Measurements from ENCODE around the gene EGFR. TPM values are rescaled to one million over a fixed set of nuclear protein-coding genes. Genes with fewer than 3 reads are reported as not detected.

The EGFR gene
- polyA plus RNA-seq, 1 experiment: 62.6 TPM

- DNase-seq (ENCODE audit: low read depth, low spot score): no peak
- CTCF ChIA-PET: interaction anchor here (1.6 kb wide), 1 partner anchor 66 kb away, joined by 3 read pairs; no protein-coding TSS in a partner anchor
- POLR2A ChIA-PET: no interaction called here
- H3K27ac ChIP-seq (ENCODE audit: low read depth, low read length): no peak overlapping the region
- TF ChIP-seq CTCF (IDR thresholded peaks at IDR 0.05; ENCODE audit: low read depth, low read length): no peak
- H3K27me3 ChIP-seq (ENCODE audit: control insufficient read depth, insufficient read depth, low read length): no peaks in the 10 kb centered on the region
- H3K9me3 ChIP-seq (ENCODE audit: control insufficient read depth, insufficient read depth, low read length): no peaks in the 10 kb centered on the region
- H3K4me3 ChIP-seq (ENCODE audit: low read depth, low read length): no peak overlapping the region
These were observed 169.8 kb downstream of the EGFR start for GRCh38 chr7:55188590-55189138.

- no peak overlapping the region for H3K27ac ChIP-seq (ENCODE audit: low read depth, low read length)
- CTCF ChIA-PET: interaction anchor here (1.6 kb wide), 1 partner anchor 66 kb away, joined by 3 read pairs; no protein-coding TSS in a partner anchor
- no peak overlapping the region for H3K4me3 ChIP-seq (ENCODE audit: low read depth, low read length)
- H3K27me3 ChIP-seq (ENCODE audit: control insufficient read depth, insufficient read depth, low read length): no peaks in the 10 kb centered on the region
- no peak for TF ChIP-seq CTCF (IDR thresholded peaks at IDR 0.05; ENCODE audit: low read depth, low read length)
- POLR2A ChIA-PET: no interaction called here
- DNase-seq (ENCODE audit: low read depth, low spot score): no peak
- no peaks in the 10 kb centered on the region for H3K9me3 ChIP-seq (ENCODE audit: control insufficient read depth, insufficient read depth, low read length)
These were observed 170.4 kb downstream of the EGFR start for GRCh38 chr7:55189146-55189766.

- Histone ChIP-seq H3K27me3 (ENCODE audit: control insufficient read depth, insufficient read depth, low read length) (no peaks in the 10 kb centered on the region), H3K4me3 (ENCODE audit: low read depth, low read length) (no peak overlapping the region), H3K9me3 (ENCODE audit: control insufficient read depth, insufficient read depth, low read length) (no peaks in the 10 kb centered on the region), H3K27ac (ENCODE audit: low read depth, low read length) (no peak overlapping the region)
- ChIA-PET CTCF (no interaction called here), POLR2A (no interaction called here)
- TF ChIP-seq CTCF (IDR thresholded peaks at IDR 0.05; ENCODE audit: low read depth, low read length): no peak
- no peak for DNase-seq (ENCODE audit: low read depth, low spot score)
These were observed 171.1 kb downstream of the EGFR start for GRCh38 chr7:55189878-55190436.

GRCh38 chr7:55190511-55191160 lies 171.8 kb downstream of the EGFR start:
- H3K27ac ChIP-seq (ENCODE audit: low read depth, low read length): no peak overlapping the region
- ChIA-PET CTCF (no interaction called here), POLR2A (interaction anchor here (0.6 kb wide), 1 partner anchor 15 kb away, joined by 3 read pairs; no protein-coding TSS in a partner anchor)
- H3K27me3 ChIP-seq (ENCODE audit: control insufficient read depth, insufficient read depth, low read length): no peaks in the 10 kb centered on the region
- TF ChIP-seq CTCF (IDR thresholded peaks at IDR 0.05; ENCODE audit: low read depth, low read length): no peak
- no peaks in the 10 kb centered on the region for H3K9me3 ChIP-seq (ENCODE audit: control insufficient read depth, insufficient read depth, low read length)
- no peak for DNase-seq (ENCODE audit: low read depth, low spot score)
- no peak overlapping the region for H3K4me3 ChIP-seq (ENCODE audit: low read depth, low read length)
